GM06990 (cell line): ENCODE measurements around the gene STK24.

ENCODE experiments used
- DNase-seq: peaks from one replicate; pipeline ENCODE4 v3.0.0-alpha.2; 2011; ENCODE audit not compliant: insufficient read length; ENCODE audit errors: extremely low read depth
- H3K27me3 ChIP-seq: replicated peaks from 2 replicates; pipeline ENCODE4 v1.6.0; 2011; ENCODE audit warnings: low read length; ENCODE audit not compliant: control insufficient read depth, insufficient read depth
- H3K36me3 ChIP-seq: 2 replicates; pipeline ENCODE4 v1.5.1; 2011; ENCODE audit warnings: low read length; ENCODE audit not compliant: control insufficient read depth, insufficient read depth
- H3K4me3 ChIP-seq: replicated peaks from 2 replicates; pipeline ENCODE4 v1.5.1; 2011; ENCODE audit warnings: low read depth, mild to moderate bottlenecking, control low read depth, low read length
- CTCF ChIP-seq: IDR thresholded peaks from 2 replicates; pipeline ENCODE4 v1.5.1; 2011; ENCODE audit warnings: low read length, control low read depth, mild to moderate bottlenecking, inconsistent platforms; ENCODE audit not compliant: insufficient read depth, poor library complexity, severe bottlenecking

STK24 gene

GRCh38 chr13:98533912-98534311, 43.0 kb downstream of the STK24 start:
- H3K36me3 ChIP-seq: peaks cover 8% of the 10 kb centered on the region
- H3K4me3 ChIP-seq: no peak overlapping the region
- H3K27me3 ChIP-seq: no peaks in the 10 kb centered on the region
- no peak for TF ChIP-seq CTCF
- no peak for DNase-seq

DNA sequence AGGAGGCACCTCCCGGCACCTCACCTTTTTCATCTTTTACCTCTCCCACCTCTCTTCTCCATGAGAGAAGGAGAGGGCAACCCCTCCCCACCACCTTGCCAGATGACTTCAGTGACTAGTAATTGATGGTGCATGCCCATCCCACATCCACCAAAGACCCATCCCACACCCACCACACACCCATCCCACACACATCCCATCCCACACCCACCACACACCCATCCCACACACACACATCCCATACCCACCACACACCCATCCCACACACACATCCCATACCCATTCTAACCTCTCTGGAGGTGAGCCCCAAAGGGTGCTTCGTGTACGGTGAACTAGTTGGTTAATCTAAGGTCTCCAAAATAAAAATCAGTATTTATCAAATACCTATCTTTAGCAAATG, 44.7 kb downstream of the STK24 start:
- no peak for TF ChIP-seq CTCF
- DNase-seq: no peak
- Histone ChIP-seq H3K36me3 (peaks cover 4% of the 10 kb centered on the region), H3K4me3 (no peak overlapping the region), H3K27me3 (no peaks in the 10 kb centered on the region)

DNA sequence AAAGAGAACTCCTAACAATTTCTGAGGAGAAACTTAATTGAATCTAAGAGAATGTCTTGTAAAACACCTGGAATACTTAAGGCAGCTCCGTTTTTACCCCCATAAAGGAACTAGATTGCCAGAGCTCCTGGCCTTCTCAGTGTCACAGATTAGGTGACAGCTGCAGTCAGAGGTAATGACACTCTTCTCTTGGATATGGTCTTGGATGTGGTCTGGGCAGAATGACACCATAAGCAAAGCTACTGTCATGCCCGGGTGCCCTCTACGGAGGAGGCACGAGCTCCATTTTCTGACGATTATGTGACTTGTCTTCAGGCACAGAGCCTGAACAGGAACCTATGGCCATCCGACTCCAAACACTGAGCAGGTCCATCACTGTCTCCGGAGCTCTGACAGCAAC, 46.7 kb downstream of the STK24 start:
- H3K27me3 ChIP-seq: no peaks in the 10 kb centered on the region
- H3K36me3 ChIP-seq: peaks cover 2% of the 10 kb centered on the region
- no peak for TF ChIP-seq CTCF
- no peak overlapping the region for H3K4me3 ChIP-seq
- no peak for DNase-seq

- Histone ChIP-seq H3K27me3 (no peaks in the 10 kb centered on the region), H3K4me3 (no peak overlapping the region), H3K36me3 (peaks cover 2% of the 10 kb centered on the region)
- no peak for TF ChIP-seq CTCF
- DNase-seq: no peak
Observed at GRCh38 chr13:98529171-98529570, 47.7 kb downstream of the STK24 start.

DNA sequence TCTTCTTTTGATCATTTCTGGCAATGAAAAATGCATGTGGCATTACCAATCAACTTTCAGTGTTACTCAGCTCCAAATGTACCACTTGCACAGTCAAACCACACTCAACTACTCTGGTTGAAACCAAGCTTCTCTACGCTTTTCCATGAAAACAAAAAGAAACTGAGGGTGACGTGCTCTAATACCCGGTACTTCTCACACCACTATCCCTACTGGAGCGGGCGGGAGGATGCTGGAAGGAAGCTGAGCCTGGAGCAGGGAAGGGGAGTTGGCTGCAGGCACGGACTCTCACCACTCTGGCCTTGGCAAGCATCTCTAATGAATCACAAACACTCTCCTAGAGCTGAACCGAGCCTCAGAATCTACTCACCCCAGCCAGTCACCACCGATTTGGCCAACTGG, 48.2 kb downstream of the STK24 start:
- H3K36me3 ChIP-seq: peaks cover under 1% of the 10 kb centered on the region
- no peak for TF ChIP-seq CTCF
- H3K27me3 ChIP-seq: no peaks in the 10 kb centered on the region
- DNase-seq: no peak
- H3K4me3 ChIP-seq: no peak overlapping the region

DNA sequence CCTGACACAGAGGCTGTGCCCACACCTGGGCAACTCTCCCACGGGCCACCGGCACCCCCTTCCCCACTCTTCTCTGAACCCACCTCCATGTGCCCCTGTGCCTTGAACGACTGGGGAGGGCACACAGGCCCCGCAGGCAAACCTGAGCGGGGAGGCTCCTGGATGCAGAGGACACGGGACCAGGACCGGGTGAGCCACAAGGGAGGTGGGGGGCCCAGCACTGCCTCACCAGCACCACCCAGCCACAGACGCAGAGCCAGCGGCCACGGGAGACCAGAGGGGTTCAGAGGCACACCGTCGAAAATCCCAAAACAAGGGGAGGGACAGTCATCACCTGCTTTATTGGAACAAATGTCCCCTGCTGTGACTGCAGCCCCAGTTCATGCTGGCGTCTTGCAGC, 49.4 kb downstream of the STK24 start:
- no peaks in the 10 kb centered on the region for H3K27me3 ChIP-seq
- no peak for TF ChIP-seq CTCF

More for the DNA sequence above, 49.4 kb downstream of the STK24 start:
- no peak for DNase-seq
- no peak overlapping the region for H3K4me3 ChIP-seq
- H3K36me3 ChIP-seq: no peaks in the 10 kb centered on the region; the same call in 1 of the 2 replicates
